ENCODE measurements around the gene EBLN1.

Gene EBLN1

DNA sequence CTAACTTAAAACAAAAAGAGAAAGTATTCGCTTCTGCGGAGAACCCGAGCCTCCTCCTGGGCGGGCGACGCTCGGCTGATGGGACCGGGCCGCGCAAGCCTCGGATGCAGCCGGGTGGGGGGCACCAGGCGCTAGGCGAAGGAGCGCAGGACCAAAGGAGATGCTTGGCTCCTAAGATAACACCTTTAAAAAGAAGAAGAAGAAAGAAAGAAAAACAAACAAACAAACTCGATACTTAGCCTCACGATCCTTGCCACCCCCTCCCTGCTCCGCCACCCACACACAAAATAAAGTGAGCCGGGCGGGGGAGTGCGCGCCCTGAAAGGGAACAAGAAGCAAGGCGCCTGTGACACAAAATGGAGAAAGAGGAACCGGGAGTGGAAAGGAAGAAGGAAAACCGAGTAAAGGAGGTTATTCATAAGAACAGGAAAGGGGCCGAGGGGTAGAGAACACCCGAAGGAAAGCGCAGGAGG, 34.0 kb upstream of the EBLN1 start:
- Histone ChIP-seq H3K4me1 (ENCODE audit: control insufficient read depth, insufficient read depth, low read depth, low read length) (peaks cover 15% of the 10 kb centered on the region), H3K18ac (ENCODE audit: low read depth in 1 of 2, low read length in 2 of 2) (peak overlapping the region; percentile 54 to 84), H2AK5ac (ENCODE audit: low read length, severe bottlenecking) (no peak overlapping the region), H2BK12ac (ENCODE audit: low read length in 2 of 2) (peak overlapping the region in 1 of 2 experiments; percentile 39), H3K14ac (ENCODE audit: low read length in 2 of 2) (peak overlapping the region in 1 of 2 experiments; percentile 3), H3K4ac (ENCODE audit: low read depth in 1 of 2, low read length in 2 of 2) (no peak overlapping the region), H3K79me1 (replicated peaks; ENCODE audit: low read length, poor library complexity, severe bottlenecking) (no peaks in the 10 kb centered on the region), H3K27ac (ENCODE audit: low read length, poor library complexity, severe bottlenecking) (no peak overlapping the region), H3K23ac (ENCODE audit: low read length in 2 of 2) (no peak overlapping the region), H3K9me3 (ENCODE audit: control insufficient read depth, low read length) (no peaks in the 10 kb centered on the region), H2BK15ac (ENCODE audit: low read depth, poor library complexity, severe bottlenecking) (peak overlapping the region; percentile 28), H3K27me3 (ENCODE audit: control insufficient read depth in 1 of 2, insufficient read depth in 1 of 2, low read length in 2 of 2) (peaks cover 0 to 22% of the 10 kb centered on the region in 2 experiments), H2BK5ac (ENCODE audit: low read depth, low read length, poor library complexity, severe bottlenecking) (no peak overlapping the region), H4K91ac (ENCODE audit: low read length) (peak overlapping the region; percentile 39), H3K9ac (ENCODE audit: low read length) (peak overlapping the region; percentile 99), H2AFZ (ENCODE audit: low read depth, low read length) (peak overlapping the region; percentile 63), H3K4me3 (ENCODE audit: insufficient read depth in 1 of 2, low read depth in 1 of 2, low read length in 2 of 2) (peak overlapping the region; percentile 56 to 89), H2BK120ac (ENCODE audit: low read depth, low read length) (peak overlapping the region; percentile 89), H3K36me3 (ENCODE audit: control insufficient read depth in 1 of 2, insufficient read depth in 2 of 2, low read depth in 1 of 2, low read length in 2 of 2) (no peaks in the 10 kb centered on the region), H3K4me2 (ENCODE audit: low read length, poor library complexity, severe bottlenecking) (peak overlapping the region; percentile 100), H4K8ac (ENCODE audit: low read length) (peak overlapping the region; percentile 95)
- under 1% methylated on average over 23 of the region's 28 CpGs for WGBS
- peak; percentile 55 for DNase-seq

DNA sequence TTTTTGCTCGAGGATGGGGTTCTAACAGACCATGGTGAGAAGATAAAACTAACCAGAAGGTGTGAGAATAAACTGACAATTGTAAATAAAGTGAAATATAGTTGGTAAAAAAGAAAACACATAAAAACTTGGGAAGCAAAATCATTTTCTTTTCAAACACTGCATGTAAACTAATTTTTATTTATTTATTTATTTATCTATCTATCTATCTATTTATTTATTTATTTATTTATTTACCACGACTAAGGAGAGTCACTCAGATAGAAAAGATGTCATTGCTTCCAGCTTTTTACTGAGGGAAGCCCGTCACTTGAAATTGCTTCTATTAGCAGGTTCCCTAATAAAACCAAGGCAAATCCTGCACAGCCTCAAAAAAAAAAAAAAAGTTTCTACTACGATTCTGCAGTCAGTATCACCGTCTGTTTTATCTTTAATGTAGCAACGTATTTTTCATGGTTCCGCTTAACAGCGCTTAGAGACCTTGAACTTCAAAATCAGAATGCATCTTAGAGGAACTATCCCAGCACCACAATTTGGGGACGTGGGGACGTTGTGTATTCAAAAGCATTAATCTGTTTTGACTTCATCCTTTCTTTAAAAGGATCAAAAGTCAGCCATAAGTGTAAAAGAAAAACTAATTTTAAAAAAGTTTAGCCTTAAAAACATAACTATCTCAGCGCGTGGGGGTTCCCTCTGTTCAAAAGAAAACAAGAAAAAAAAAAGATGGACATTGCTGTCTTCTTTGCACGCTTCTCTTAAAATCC, 33.3 kb upstream of the EBLN1 start:
- no peaks in the 10 kb centered on the region for H3K9me3 ChIP-seq (ENCODE audit: control insufficient read depth, low read length)
- no peak overlapping the region for H2AFZ ChIP-seq (ENCODE audit: low read depth, low read length)
- DNase-seq, result peak; percentile 6
- peak overlapping the region; percentile 100 for H3K4me2 ChIP-seq (ENCODE audit: low read length, poor library complexity, severe bottlenecking)
- no peaks in the 10 kb centered on the region for H3K79me1 ChIP-seq (replicated peaks; ENCODE audit: low read length, poor library complexity, severe bottlenecking)
- H2BK120ac ChIP-seq (ENCODE audit: low read depth, low read length), result no peak overlapping the region
- no peak overlapping the region for H4K91ac ChIP-seq (ENCODE audit: low read length)
- H3K4me3 ChIP-seq (ENCODE audit: insufficient read depth in 1 of 2, low read depth in 1 of 2, low read length in 2 of 2), result peak overlapping the region in 1 of 2 experiments; percentile 89
- no peak overlapping the region for H2BK12ac ChIP-seq (ENCODE audit: low read length in 2 of 2)
- peak overlapping the region; percentile 99 for H3K9ac ChIP-seq (ENCODE audit: low read length)
- H3K27ac ChIP-seq (ENCODE audit: low read length, poor library complexity, severe bottlenecking), result no peak overlapping the region
- H3K4me1 ChIP-seq (ENCODE audit: control insufficient read depth, insufficient read depth, low read depth, low read length), result peaks cover 15% of the 10 kb centered on the region
- H3K14ac ChIP-seq (ENCODE audit: low read length in 2 of 2), result no peak overlapping the region
- no peak overlapping the region for H3K23ac ChIP-seq (ENCODE audit: low read length in 2 of 2)
- no peak overlapping the region for H2BK5ac ChIP-seq (ENCODE audit: low read depth, low read length, poor library complexity, severe bottlenecking)
- H3K36me3 ChIP-seq (ENCODE audit: control insufficient read depth in 1 of 2, insufficient read depth in 2 of 2, low read depth in 1 of 2, low read length in 2 of 2), result no peaks in the 10 kb centered on the region
- 31% methylated on average over 11 of the region's 13 CpGs for WGBS
- H3K4ac ChIP-seq (ENCODE audit: low read depth in 1 of 2, low read length in 2 of 2), result no peak overlapping the region
- H2AK5ac ChIP-seq (ENCODE audit: low read length, severe bottlenecking), result no peak overlapping the region
- no peak overlapping the region for H2BK15ac ChIP-seq (ENCODE audit: low read depth, poor library complexity, severe bottlenecking)
- peaks cover 0 to 21% of the 10 kb centered on the region in 2 experiments for H3K27me3 ChIP-seq (ENCODE audit: control insufficient read depth in 1 of 2, insufficient read depth in 1 of 2, low read length in 2 of 2)
- no peak overlapping the region for H4K8ac ChIP-seq (ENCODE audit: low read length)
- no peak overlapping the region for H3K18ac ChIP-seq (ENCODE audit: low read depth in 1 of 2, low read length in 2 of 2)

DNA sequence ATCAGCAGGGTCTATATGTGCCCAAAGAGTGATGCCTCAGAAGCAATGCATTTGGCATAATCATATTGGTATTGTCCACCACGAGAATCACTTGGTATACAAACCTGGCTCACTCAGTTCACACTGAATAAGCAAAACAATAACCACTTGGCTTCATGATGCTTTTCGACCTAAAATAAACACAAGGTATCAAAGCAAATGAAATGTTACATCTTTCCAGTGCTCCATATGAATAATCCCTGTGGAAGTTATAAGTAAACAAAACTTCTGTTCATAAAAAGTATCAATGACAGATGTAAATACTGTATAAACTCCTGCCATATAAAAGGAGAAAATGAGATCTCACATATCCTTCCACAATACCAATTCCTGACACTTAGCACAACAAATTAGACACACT, 29.8 kb upstream of the EBLN1 start:
- Histone ChIP-seq H3K4me1 (ENCODE audit: control insufficient read depth, insufficient read depth, low read depth, low read length) (peaks cover 6% of the 10 kb centered on the region), H3K27ac (ENCODE audit: low read length, poor library complexity, severe bottlenecking) (no peak overlapping the region), H3K79me1 (replicated peaks; ENCODE audit: low read length, poor library complexity, severe bottlenecking) (no peaks in the 10 kb centered on the region), H3K36me3 (ENCODE audit: control insufficient read depth in 1 of 2, insufficient read depth in 2 of 2, low read depth in 1 of 2, low read length in 2 of 2) (no peaks in the 10 kb centered on the region), H3K9ac (ENCODE audit: low read length) (peak overlapping the region; percentile 45), H3K18ac (ENCODE audit: low read depth in 1 of 2, low read length in 2 of 2) (no peak overlapping the region), H3K9me3 (ENCODE audit: control insufficient read depth, low read length) (no peaks in the 10 kb centered on the region), H2AFZ (ENCODE audit: low read depth, low read length) (no peak overlapping the region), H2BK120ac (ENCODE audit: low read depth, low read length) (no peak overlapping the region), H4K8ac (ENCODE audit: low read length) (no peak overlapping the region), H3K4me2 (ENCODE audit: low read length, poor library complexity, severe bottlenecking) (no peak overlapping the region), H3K14ac (ENCODE audit: low read length in 2 of 2) (no peak overlapping the region), H3K4me3 (ENCODE audit: insufficient read depth in 1 of 2, low read depth in 1 of 2, low read length in 2 of 2) (no peak overlapping the region), H2BK15ac (ENCODE audit: low read depth, poor library complexity, severe bottlenecking) (no peak overlapping the region), H2AK5ac (ENCODE audit: low read length, severe bottlenecking) (no peak overlapping the region), H3K27me3 (ENCODE audit: control insufficient read depth in 1 of 2, insufficient read depth in 1 of 2, low read length in 2 of 2) (peaks cover 0 to 8% of the 10 kb centered on the region in 2 experiments), H4K91ac (ENCODE audit: low read length) (no peak overlapping the region), H2BK5ac (ENCODE audit: low read depth, low read length, poor library complexity, severe bottlenecking) (no peak overlapping the region), H3K23ac (ENCODE audit: low read length in 2 of 2) (no peak overlapping the region), H2BK12ac (ENCODE audit: low read length in 2 of 2) (no peak overlapping the region), H3K4ac (ENCODE audit: low read depth in 1 of 2, low read length in 2 of 2) (no peak overlapping the region)
- 95% methylated on average over 2 of the region's 2 CpGs for WGBS
- no peak for DNase-seq

DNA sequence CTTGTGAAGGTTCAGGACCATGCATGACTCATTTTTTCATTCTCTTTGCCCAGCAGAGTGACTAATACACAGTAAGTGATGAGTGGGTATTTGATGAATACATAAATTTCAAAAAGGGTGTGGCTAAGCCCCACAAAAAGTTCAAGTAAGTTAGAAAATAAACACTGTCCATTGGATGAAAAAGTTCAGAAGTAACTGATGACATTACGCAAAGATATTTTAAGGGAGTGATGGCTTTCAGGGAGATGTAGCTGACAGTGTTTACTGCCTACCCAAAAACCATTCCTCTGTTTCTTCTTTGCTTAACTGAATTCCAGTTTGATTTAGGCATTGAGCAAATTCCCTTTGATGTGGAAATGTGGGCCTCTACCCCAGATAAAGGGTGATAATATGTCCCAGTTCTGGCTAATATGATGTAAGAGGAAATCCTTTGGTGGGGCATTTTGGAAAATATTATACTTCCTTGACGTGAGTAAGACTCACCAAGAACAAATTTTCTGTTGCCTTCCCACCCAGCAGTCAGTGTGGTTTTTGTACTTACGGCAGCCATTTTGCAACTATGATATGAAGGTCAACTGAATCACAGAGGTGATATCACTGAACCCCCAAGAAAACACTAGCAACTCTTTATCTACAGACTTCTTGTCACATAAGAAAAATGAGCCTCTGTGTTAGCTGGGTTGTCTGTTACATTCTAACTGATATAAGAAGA, 29.0 kb upstream of the EBLN1 start:
- 44% methylated on average over 3 of the region's 3 CpGs for WGBS
- Histone ChIP-seq H3K4me3 (ENCODE audit: insufficient read depth in 1 of 2, low read depth in 1 of 2, low read length in 2 of 2) (no peak overlapping the region), H4K8ac (ENCODE audit: low read length) (no peak overlapping the region), H3K79me1 (replicated peaks; ENCODE audit: low read length, poor library complexity, severe bottlenecking) (no peaks in the 10 kb centered on the region), H4K91ac (ENCODE audit: low read length) (no peak overlapping the region), H3K4ac (ENCODE audit: low read depth in 1 of 2, low read length in 2 of 2) (no peak overlapping the region), H2AFZ (ENCODE audit: low read depth, low read length) (no peak overlapping the region), H2BK5ac (ENCODE audit: low read depth, low read length, poor library complexity, severe bottlenecking) (no peak overlapping the region), H3K4me2 (ENCODE audit: low read length, poor library complexity, severe bottlenecking) (no peak overlapping the region), H2BK12ac (ENCODE audit: low read length in 2 of 2) (no peak overlapping the region), H3K18ac (ENCODE audit: low read depth in 1 of 2, low read length in 2 of 2) (no peak overlapping the region), H3K27ac (ENCODE audit: low read length, poor library complexity, severe bottlenecking) (no peak overlapping the region), H3K23ac (ENCODE audit: low read length in 2 of 2) (no peak overlapping the region), H3K9me3 (ENCODE audit: control insufficient read depth, low read length) (no peaks in the 10 kb centered on the region), H3K4me1 (ENCODE audit: control insufficient read depth, insufficient read depth, low read depth, low read length) (peaks cover 2% of the 10 kb centered on the region), H3K9ac (ENCODE audit: low read length) (peak overlapping the region; percentile 45), H2AK5ac (ENCODE audit: low read length, severe bottlenecking) (no peak overlapping the region), H2BK120ac (ENCODE audit: low read depth, low read length) (no peak overlapping the region), H3K36me3 (ENCODE audit: control insufficient read depth in 1 of 2, insufficient read depth in 2 of 2, low read depth in 1 of 2, low read length in 2 of 2) (no peaks in the 10 kb centered on the region), H2BK15ac (ENCODE audit: low read depth, poor library complexity, severe bottlenecking) (no peak overlapping the region), H3K14ac (ENCODE audit: low read length in 2 of 2) (no peak overlapping the region), H3K27me3 (ENCODE audit: control insufficient read depth in 1 of 2, insufficient read depth in 1 of 2, low read length in 2 of 2) (peaks cover 0 to 1% of the 10 kb centered on the region in 2 experiments)
- peak; percentile 10 for DNase-seq

Data from mesenchymal stem cell (in vitro differentiated cells and primary cell).